H1 (cell line): Measurements from ENCODE around the gene LGALS3. TPM values are rescaled to one million over a fixed set of nuclear protein-coding genes. Genes with fewer than 3 reads are reported as not detected.

Source experiments
- ATF3 ChIP-seq: IDR thresholded peaks from 2 replicates; pipeline ENCODE4 v1.6.1; 2011; ENCODE audit warnings: low read depth, mild to moderate bottlenecking, low read length; ENCODE audit not compliant: insufficient read depth
- BRCA1 ChIP-seq: IDR thresholded peaks from 2 replicates; pipeline ENCODE4 v1.6.1; 2012; ENCODE audit warnings: low read depth, low read length, improper control_type of control experiment
- CBX5 ChIP-seq: fragments of 300-800, 300-1000 bp; sonication (generic); IDR thresholded peaks from 2 replicates; pipeline ENCODE4 v1.7.1; 2016; ENCODE audit warnings: antibody characterized with exemption, low read length, low read depth
- CBX8 ChIP-seq: fragments of 300-800, 300-1000 bp; sonication (generic); IDR thresholded peaks from 2 replicates; pipeline ENCODE4 v1.7.1; 2016; ENCODE audit warnings: low read depth, low read length, borderline replicate concordance
- CTCF ChIP-seq, 3 experiments: IDR thresholded peaks; 1 replicate in 2 of 3; 2 replicates in 1 of 3; pipeline versions ENCODE4 v1.5.1 to v1.6.1; 2011; ENCODE audit warnings: low read length in 3 of 3, mild to moderate bottlenecking in 3 of 3, inconsistent platforms in 2 of 3, low read depth in 1 of 3, moderate library complexity in 1 of 3; ENCODE audit not compliant: insufficient read depth in 1 of 3; ENCODE audit errors: control extremely low read depth in 1 of 3
- FOSL1 ChIP-seq: IDR thresholded peaks from 2 replicates; pipeline ENCODE4 v1.6.1; 2011; ENCODE audit warnings: mild to moderate bottlenecking, low read depth, low read length, moderate library complexity; ENCODE audit not compliant: insufficient read depth
- MAX ChIP-seq: IDR thresholded peaks from 2 replicates; pipeline ENCODE4 v1.6.1; 2012; ENCODE audit warnings: inconsistent platforms
- SIN3A ChIP-seq, 2 experiments: IDR thresholded peaks in 1 of 2; conservative IDR thresholded peaks in 1 of 2; 2 replicates each; pipeline ENCODE4 v1.6.1; 2011 to 2012; ENCODE audit warnings: low read length in 2 of 2, improper control_type of control experiment in 1 of 2, low read depth in 1 of 2, mild to moderate bottlenecking in 1 of 2
- SIX5 ChIP-seq: IDR thresholded peaks from 2 replicates; pipeline ENCODE4 v1.6.1; 2011; ENCODE audit warnings: mild to moderate bottlenecking, low read depth, low read length
- TEAD4 ChIP-seq: IDR thresholded peaks from 2 replicates; pipeline ENCODE4 v1.6.1; 2012; ENCODE audit warnings: low read depth, low read length, inconsistent platforms, mixed read lengths
- polyA plus RNA-seq, 7 experiments: library from polyadenylated mRNA; depleted of rRNA in 3 of 7; stranded (reverse) in 5 of 7; unstranded in 2 of 7; fragments of >200 nt in 5 of 7; fragments of 200-250 nt in 2 of 7; gene quantifications; 1 replicate in 5 of 7; 2 replicates in 1 of 7; 4 replicates in 1 of 7; pipeline versions ENCODE4 v1.2.1 to v1.2.3, GENCODE V29; 2011 to 2013; ENCODE audit warnings: missing spikeins in 2 of 7, mixed read lengths in 2 of 7
- total RNA-seq: library from RNA; stranded (reverse); fragmentation: NEBNext Ultra II Directional; extraction: Animal tissue kit (Norgen Biotek cat#: 25700); gene quantifications from 2 replicates; pipeline ENCODE4 v1.2.1, GENCODE V29; 2021

LGALS3 gene
- total and polyA plus RNA-seq, 2 of the 8 experiments (the other 6 are each of a cell fraction or from before 2014, with no cell fraction given): 9.7 to 14.5 TPM

GRCh38 chr14:55126932-55127459, 2.1 kb upstream of the LGALS3 start (continued):
- TF ChIP-seq CTCF (IDR thresholded peaks at IDR 0.05; ENCODE audit: control extremely low read depth in 1 of 3, insufficient read depth in 1 of 3, low read depth in 1 of 3, low read length in 3 of 3) (no peak), SIX5 (no peak), ATF3 (no peak), CBX5 (no peak), FOSL1 (no peak), TEAD4 (no peak), CBX8 (no peak), BRCA1 (no peak), SIN3A (conservative IDR thresholded peaks at IDR 0.05 in 1 of 2, IDR thresholded peaks at IDR 0.05 in 1 of 2; ENCODE audit: low read depth in 1 of 2, low read length in 2 of 2) (no peak), MAX (no peak)
